K562 (cell line): ENCODE results near the gene SMC5.

Source experiments
- NCOA2 ChIP-seq, 2 experiments: fragments of 450-650 bp; IDR thresholded peaks; 2 replicates each; pipeline ENCODE4 v1.6.1; 2018; ENCODE audit warnings: mild to moderate bottlenecking in 2 of 2, moderate library complexity in 1 of 2; ENCODE audit not compliant: partially characterized antibody in 2 of 2
- PTBP1 ChIP-seq: fragments of 200-400 bp; formaldehyde crosslinking; IDR thresholded peaks from 2 replicates; pipeline ENCODE4 v1.6.1; 2017; ENCODE audit warnings: low read depth, low read length
- TF ChIP-seq, protein P1 (sequence below), 3 experiments: fragments of 200-800 bp in 1 of 3; sonication (Bioruptor generic) in 1 of 3; sonication (generic) in 1 of 3; formaldehyde crosslinking in 1 of 3; IDR thresholded peaks; 2 replicates each; pipeline versions ENCODE4 v1.6.1 to v1.8.0; 2016 to 2022; ENCODE audit warnings: mild to moderate bottlenecking in 2 of 3, missing compliant biosample characterization in 2 of 3, missing genetic modification characterization in 2 of 3, missing genetic modification reagents in 1 of 3
- TF ChIP-seq, protein P2 (sequence below), 3 experiments: IDR thresholded peaks in 2 of 3; conservative IDR thresholded peaks in 1 of 3; 2 replicates each; pipeline ENCODE4 v1.5.1; 2011 to 2012; ENCODE audit warnings: low read length in 3 of 3, mild to moderate bottlenecking in 3 of 3, control low read depth in 2 of 3, improper control_type of control experiment in 1 of 3, inconsistent platforms in 1 of 3, low read depth in 1 of 3, mixed read lengths in 1 of 3, moderate library complexity in 1 of 3; ENCODE audit not compliant: insufficient read depth in 2 of 3

DNA sequence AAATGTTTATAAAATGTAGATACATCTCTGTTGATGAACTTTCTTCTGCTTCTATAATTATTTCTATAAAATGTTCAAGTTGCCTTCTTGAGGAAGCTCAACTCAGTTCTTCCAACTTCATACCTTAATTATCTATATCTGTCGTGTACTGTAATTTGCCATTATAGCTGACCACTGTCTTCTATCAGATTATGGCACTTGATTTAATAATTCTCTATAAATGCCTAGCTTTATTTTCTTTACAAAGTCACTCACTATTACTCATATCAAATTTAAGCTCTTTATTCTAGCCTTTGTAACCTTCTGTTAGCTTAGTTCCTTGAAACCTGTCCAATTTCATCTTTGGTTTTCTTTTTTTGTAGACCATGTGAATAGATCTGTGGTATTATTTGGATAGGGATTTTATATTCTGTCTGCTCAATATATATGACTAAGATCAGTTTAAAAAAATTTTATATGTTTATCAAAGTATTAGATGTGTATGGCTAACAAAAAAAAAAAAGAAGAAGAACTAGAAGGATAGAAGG is 39.5 kb downstream of the SMC5 start:
- TF ChIP-seq PTBP1 (no peak), NCOA2 (IDR thresholded peaks at IDR 0.05; ENCODE audit: partially characterized antibody in 2 of 2) (no peak)
- TF ChIP-seq, protein P1, sequence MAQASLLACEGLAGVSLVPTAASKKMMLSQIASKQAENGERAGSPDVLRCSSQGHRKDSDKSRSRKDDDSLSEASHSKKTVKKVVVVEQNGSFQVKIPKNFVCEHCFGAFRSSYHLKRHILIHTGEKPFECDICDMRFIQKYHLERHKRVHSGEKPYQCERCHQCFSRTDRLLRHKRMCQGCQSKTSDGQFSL (CRISPR knock-in tag; IDR thresholded peaks at IDR 0.05) = no peak
- TF ChIP-seq, protein P1 (tag; IDR thresholded peaks at IDR 0.05) = no peak
- TF ChIP-seq, protein P2, sequence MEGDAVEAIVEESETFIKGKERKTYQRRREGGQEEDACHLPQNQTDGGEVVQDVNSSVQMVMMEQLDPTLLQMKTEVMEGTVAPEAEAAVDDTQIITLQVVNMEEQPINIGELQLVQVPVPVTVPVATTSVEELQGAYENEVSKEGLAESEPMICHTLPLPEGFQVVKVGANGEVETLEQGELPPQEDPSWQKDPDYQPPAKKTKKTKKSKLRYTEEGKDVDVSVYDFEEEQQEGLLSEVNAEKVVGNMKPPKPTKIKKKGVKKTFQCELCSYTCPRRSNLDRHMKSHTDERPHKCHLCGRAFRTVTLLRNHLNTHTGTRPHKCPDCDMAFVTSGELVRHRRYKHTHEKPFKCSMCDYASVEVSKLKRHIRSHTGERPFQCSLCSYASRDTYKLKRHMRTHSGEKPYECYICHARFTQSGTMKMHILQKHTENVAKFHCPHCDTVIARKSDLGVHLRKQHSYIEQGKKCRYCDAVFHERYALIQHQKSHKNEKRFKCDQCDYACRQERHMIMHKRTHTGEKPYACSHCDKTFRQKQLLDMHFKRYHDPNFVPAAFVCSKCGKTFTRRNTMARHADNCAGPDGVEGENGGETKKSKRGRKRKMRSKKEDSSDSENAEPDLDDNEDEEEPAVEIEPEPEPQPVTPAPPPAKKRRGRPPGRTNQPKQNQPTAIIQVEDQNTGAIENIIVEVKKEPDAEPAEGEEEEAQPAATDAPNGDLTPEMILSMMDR (IDR thresholded peaks at IDR 0.05 in 2 of 3, conservative IDR thresholded peaks at IDR 0.05 in 1 of 3; ENCODE audit: insufficient read depth in 2 of 3, low read depth in 1 of 3, low read length in 3 of 3) = no peak
